ENCODE measurements around the gene CACUL1. TPM values are rescaled to one million over a fixed set of nuclear protein-coding genes. Genes with fewer than 3 reads are reported as not detected.

Gene CACUL1
- polyA plus RNA-seq, 1 experiment = 7.3 TPM

GRCh38 chr10:118668228-118668952 is 86.4 kb downstream of the CACUL1 start:
- ChIA-PET CTCF (interaction anchor here (0.8 to 1.1 kb wide), 4 partner anchors 8 to 100 kb away, joined by 3 to 4 read pairs (median 3); no protein-coding TSS in a partner anchor), POLR2A (no interaction called here)
- no peaks in the 10 kb centered on the region for H3K36me3 ChIP-seq (ENCODE audit: control insufficient read depth, insufficient read depth, low read length)
- DNase-seq (ENCODE audit: low read depth) = no peak
- TF ChIP-seq CTCF (IDR thresholded peaks at IDR 0.05; ENCODE audit: insufficient read depth, low read depth, low read length) = 0 out of 2 replicates have a peak, but pooled peaks have one; percentile 7
- peaks cover 2% of the 10 kb centered on the region; the same call in 1 of the 2 replicates for H3K27me3 ChIP-seq (ENCODE audit: control insufficient read depth, insufficient read depth, low read length)
- H3K4me3 ChIP-seq (ENCODE audit: low read depth, low read length) = no peak overlapping the region

GRCh38 chr10:118667732-118668131 is 87.0 kb downstream of the CACUL1 start:
- ChIA-PET CTCF (no interaction called here), POLR2A (no interaction called here)
- peaks cover 2% of the 10 kb centered on the region; the same call in 1 of the 2 replicates for H3K27me3 ChIP-seq (ENCODE audit: control insufficient read depth, insufficient read depth, low read length)
- no peak for TF ChIP-seq CTCF (IDR thresholded peaks at IDR 0.05; ENCODE audit: insufficient read depth, low read depth, low read length)
- no peak overlapping the region for H3K4me3 ChIP-seq (ENCODE audit: low read depth, low read length)
- H3K36me3 ChIP-seq (ENCODE audit: control insufficient read depth, insufficient read depth, low read length) = no peaks in the 10 kb centered on the region
- no peak for DNase-seq (ENCODE audit: low read depth)

- Histone ChIP-seq H3K36me3 (ENCODE audit: control insufficient read depth, insufficient read depth, low read length) (no peaks in the 10 kb centered on the region), H3K4me3 (ENCODE audit: low read depth, low read length) (no peak overlapping the region), H3K27me3 (ENCODE audit: control insufficient read depth, insufficient read depth, low read length) (peaks cover 2% of the 10 kb centered on the region; the same call in 1 of the 2 replicates)
- POLR2A ChIA-PET = no interaction called here
- TF ChIP-seq CTCF (IDR thresholded peaks at IDR 0.05; ENCODE audit: insufficient read depth, low read depth, low read length) = no peak
- CTCF ChIA-PET = interaction anchor here (1.0 kb wide), 1 partner anchor 9 kb away, joined by 3 read pairs; no protein-coding TSS in a partner anchor
- no peak for DNase-seq (ENCODE audit: low read depth)
Observed at GRCh38 chr10:118666350-118666749, 88.4 kb downstream of the CACUL1 start.

GRCh38 chr10:118664321-118664720 is 90.4 kb downstream of the CACUL1 start:
- CTCF ChIA-PET = interaction anchor here (1.2 kb wide), 1 partner anchor 57 kb away, joined by 4 read pairs; no protein-coding TSS in a partner anchor
- no peak for TF ChIP-seq CTCF (IDR thresholded peaks at IDR 0.05; ENCODE audit: insufficient read depth, low read depth, low read length)
- DNase-seq (ENCODE audit: low read depth) = no peak
- peaks cover 2% of the 10 kb centered on the region; the same call in 1 of the 2 replicates for H3K27me3 ChIP-seq (ENCODE audit: control insufficient read depth, insufficient read depth, low read length)
- H3K4me3 ChIP-seq (ENCODE audit: low read depth, low read length) = no peak overlapping the region
- H3K36me3 ChIP-seq (ENCODE audit: control insufficient read depth, insufficient read depth, low read length) = no peaks in the 10 kb centered on the region
- POLR2A ChIA-PET = no interaction called here

GRCh38 chr10:118663176-118663575 is 91.6 kb downstream of the CACUL1 start:
- TF ChIP-seq CTCF (IDR thresholded peaks at IDR 0.05; ENCODE audit: insufficient read depth, low read depth, low read length) = no peak
- Histone ChIP-seq H3K36me3 (ENCODE audit: control insufficient read depth, insufficient read depth, low read length) (no peaks in the 10 kb centered on the region), H3K4me3 (ENCODE audit: low read depth, low read length) (no peak overlapping the region), H3K27me3 (ENCODE audit: control insufficient read depth, insufficient read depth, low read length) (peaks cover 4% of the 10 kb centered on the region; the same call in 1 of the 2 replicates)
- no peak for DNase-seq (ENCODE audit: low read depth)
- POLR2A ChIA-PET = no interaction called here
- CTCF ChIA-PET = no interaction called here
